ENCODE measurements around the gene TXNDC15. TPM values are rescaled to one million over a fixed set of nuclear protein-coding genes. Genes with fewer than 3 reads are reported as not detected.

The TXNDC15 gene
- total RNA-seq, 1 donor from 2014 or later: 49.5 TPM

- no peak overlapping the region for H3K27ac ChIP-seq (replicated peaks)
- DNase-seq: no peak
- H3K4me3 ChIP-seq: no peak overlapping the region
- H3K27me3 ChIP-seq (ENCODE audit: low read depth): no peaks in the 10 kb centered on the region
- intact Hi-C loops (cut with micrococcal nuclease): no loop called here
- H3K4me1 ChIP-seq: no peaks in the 10 kb centered on the region
- TF ChIP-seq, protein P1, sequence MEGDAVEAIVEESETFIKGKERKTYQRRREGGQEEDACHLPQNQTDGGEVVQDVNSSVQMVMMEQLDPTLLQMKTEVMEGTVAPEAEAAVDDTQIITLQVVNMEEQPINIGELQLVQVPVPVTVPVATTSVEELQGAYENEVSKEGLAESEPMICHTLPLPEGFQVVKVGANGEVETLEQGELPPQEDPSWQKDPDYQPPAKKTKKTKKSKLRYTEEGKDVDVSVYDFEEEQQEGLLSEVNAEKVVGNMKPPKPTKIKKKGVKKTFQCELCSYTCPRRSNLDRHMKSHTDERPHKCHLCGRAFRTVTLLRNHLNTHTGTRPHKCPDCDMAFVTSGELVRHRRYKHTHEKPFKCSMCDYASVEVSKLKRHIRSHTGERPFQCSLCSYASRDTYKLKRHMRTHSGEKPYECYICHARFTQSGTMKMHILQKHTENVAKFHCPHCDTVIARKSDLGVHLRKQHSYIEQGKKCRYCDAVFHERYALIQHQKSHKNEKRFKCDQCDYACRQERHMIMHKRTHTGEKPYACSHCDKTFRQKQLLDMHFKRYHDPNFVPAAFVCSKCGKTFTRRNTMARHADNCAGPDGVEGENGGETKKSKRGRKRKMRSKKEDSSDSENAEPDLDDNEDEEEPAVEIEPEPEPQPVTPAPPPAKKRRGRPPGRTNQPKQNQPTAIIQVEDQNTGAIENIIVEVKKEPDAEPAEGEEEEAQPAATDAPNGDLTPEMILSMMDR (IDR thresholded peaks at IDR 0.05; ENCODE audit: borderline replicate concordance): no peak
- peaks cover 12% of the 10 kb centered on the region for H3K36me3 ChIP-seq
- H3K9me3 ChIP-seq (replicated peaks): no peaks in the 10 kb centered on the region
Measured at GRCh38 chr5:134864707-134865106, 9.5 kb upstream of the TXNDC15 start.

GRCh38 chr5:134873494-134873893 lies 677 bp upstream of the TXNDC15 start:
- H3K4me1 ChIP-seq: peaks cover 40% of the 10 kb centered on the region
- H3K9me3 ChIP-seq (replicated peaks): no peaks in the 10 kb centered on the region
- DNase-seq: no peak
- intact Hi-C loops (cut with micrococcal nuclease): no loop called here
- H3K36me3 ChIP-seq: no peaks in the 10 kb centered on the region
- H3K4me3 ChIP-seq: peak overlapping the region; percentile 97
- H3K27ac ChIP-seq (replicated peaks): peak overlapping the region; percentile 99
- TF ChIP-seq, protein P1 (IDR thresholded peaks at IDR 0.05; ENCODE audit: borderline replicate concordance): no peak
- H3K27me3 ChIP-seq (ENCODE audit: low read depth): no peaks in the 10 kb centered on the region

GRCh38 chr5:134874831-134875655 lies 872 bp downstream of the TXNDC15 start:
- intact Hi-C loops (cut with micrococcal nuclease): no loop called here
- Histone ChIP-seq H3K27me3 (ENCODE audit: low read depth) (no peaks in the 10 kb centered on the region), H3K9me3 (replicated peaks) (no peaks in the 10 kb centered on the region), H3K36me3 (no peaks in the 10 kb centered on the region), H3K27ac (replicated peaks) (peak overlapping the region; percentile 99), H3K4me3 (peak overlapping the region; percentile 97), H3K4me1 (peaks cover 56% of the 10 kb centered on the region)
- TF ChIP-seq, protein P1 (IDR thresholded peaks at IDR 0.05; ENCODE audit: borderline replicate concordance): no peak
- DNase-seq: peak; percentile 66

GRCh38 chr5:134877159-134877558 lies 3.0 kb downstream of the TXNDC15 start:
- TF ChIP-seq, protein P1 (IDR thresholded peaks at IDR 0.05; ENCODE audit: borderline replicate concordance): no peak
- intact Hi-C loops (cut with micrococcal nuclease): no loop called here
- no peak for DNase-seq
- H3K4me1 ChIP-seq: peaks cover 64% of the 10 kb centered on the region
- H3K27me3 ChIP-seq (ENCODE audit: low read depth): no peaks in the 10 kb centered on the region
- H3K4me3 ChIP-seq: no peak overlapping the region
- H3K36me3 ChIP-seq: no peaks in the 10 kb centered on the region
- peak overlapping the region; percentile 99 for H3K27ac ChIP-seq (replicated peaks)
- H3K9me3 ChIP-seq (replicated peaks): no peaks in the 10 kb centered on the region

- Histone ChIP-seq H3K36me3 (no peaks in the 10 kb centered on the region), H3K9me3 (replicated peaks) (no peaks in the 10 kb centered on the region), H3K4me1 (peaks cover 64% of the 10 kb centered on the region), H3K4me3 (no peak overlapping the region), H3K27me3 (ENCODE audit: low read depth) (no peaks in the 10 kb centered on the region), H3K27ac (replicated peaks) (peak overlapping the region; percentile 40)
- TF ChIP-seq, protein P1 (IDR thresholded peaks at IDR 0.05; ENCODE audit: borderline replicate concordance): no peak
- intact Hi-C loops (cut with micrococcal nuclease): no loop called here
- DNase-seq: no peak
Measured at GRCh38 chr5:134878403-134878802, 4.2 kb downstream of the TXNDC15 start.

Data from left ventricle myocardium inferior (tissue), 1 donor.